DOHH2 (cell line): ENCODE results near the gene PAFAH2.

Experiments
- H3F3A ChIP-seq: fragments of 200-600 bp; sonication (generic), shearing (Covaris generic); 2 replicates; pipeline ENCODE4 v1.6.0; 2016; ENCODE audit warnings: antibody characterized with exemption, mild to moderate bottlenecking; ENCODE audit not compliant: control insufficient read depth, insufficient read depth
- H3K27ac ChIP-seq: fragments of 200-600 bp; sonication (generic); 2 replicates; pipeline ENCODE4 v1.5.1; 2014; ENCODE audit warnings: low read depth, mild to moderate bottlenecking, low read length, moderate library complexity
- H3K27me3 ChIP-seq: fragments of 200-600 bp; sonication (generic); 2 replicates; pipeline ENCODE4 v1.6.1; 2014; ENCODE audit warnings: mild to moderate bottlenecking, low read length, mixed read lengths; ENCODE audit not compliant: control insufficient read depth
- H3K36me3 ChIP-seq: fragments of 200-600 bp; sonication (generic); 2 replicates; pipeline ENCODE4 v1.6.1; 2014; ENCODE audit warnings: mild to moderate bottlenecking, low read length, moderate library complexity, mixed read lengths; ENCODE audit not compliant: control insufficient read depth
- H3K4me1 ChIP-seq: fragments of 200-600 bp; sonication (generic); 2 replicates; pipeline ENCODE4 v1.6.1; 2014; ENCODE audit warnings: mild to moderate bottlenecking, low read length, mixed read lengths; ENCODE audit not compliant: control insufficient read depth
- H3K4me2 ChIP-seq: fragments of 200-600 bp; sonication (generic); 2 replicates; pipeline ENCODE4 v1.6.0; 2014; ENCODE audit warnings: mild to moderate bottlenecking, low read length, moderate library complexity
- H3K4me3 ChIP-seq: fragments of 200-600 bp; sonication (generic); 2 replicates; pipeline ENCODE4 v1.5.1; 2014; ENCODE audit warnings: mild to moderate bottlenecking, low read length, mixed read lengths
- H3K79me2 ChIP-seq: fragments of 200-600 bp; sonication (generic); 2 replicates; pipeline ENCODE4 v1.6.1; 2014; ENCODE audit warnings: mild to moderate bottlenecking, low read length, mixed read lengths; ENCODE audit not compliant: control insufficient read depth
- H3K9me2 ChIP-seq: fragments of 200-600 bp; sonication (generic); replicated peaks from 2 replicates; pipeline ENCODE4 v1.6.1; 2014; ENCODE audit warnings: mild to moderate bottlenecking, low read length, mixed read lengths; ENCODE audit not compliant: control insufficient read depth
- H3K9me3 ChIP-seq: fragments of 200-600 bp; sonication (generic); 2 replicates; pipeline ENCODE4 v1.6.1; 2014; ENCODE audit warnings: antibody characterized with exemption, low read length, mixed read lengths; ENCODE audit not compliant: control insufficient read depth, insufficient read depth
- H4K20me1 ChIP-seq: fragments of 200-600 bp; sonication (generic); 2 replicates; pipeline ENCODE4 v1.6.0; 2014; ENCODE audit warnings: low read depth, mild to moderate bottlenecking, antibody characterized with exemption, low read length, moderate library complexity; ENCODE audit not compliant: control insufficient read depth, insufficient read depth
- EZH2phosphoT487 ChIP-seq: fragments of 200-600 bp; sonication (generic); IDR thresholded peaks from 2 replicates; pipeline ENCODE4 v1.6.1; 2017; ENCODE audit warnings: borderline replicate concordance, mild to moderate bottlenecking, antibody characterized with exemption, low read length, moderate library complexity, mixed read lengths
- TF ChIP-seq, protein P1 (sequence below): fragments of 200-600 bp; sonication (generic); IDR thresholded peaks from one replicate; pipeline ENCODE4 v1.5.1; 2014; ENCODE audit warnings: antibody characterized with exemption, mild to moderate bottlenecking, low read depth, low read length; ENCODE audit not compliant: poor library complexity, severe bottlenecking

PAFAH2 gene

DNA sequence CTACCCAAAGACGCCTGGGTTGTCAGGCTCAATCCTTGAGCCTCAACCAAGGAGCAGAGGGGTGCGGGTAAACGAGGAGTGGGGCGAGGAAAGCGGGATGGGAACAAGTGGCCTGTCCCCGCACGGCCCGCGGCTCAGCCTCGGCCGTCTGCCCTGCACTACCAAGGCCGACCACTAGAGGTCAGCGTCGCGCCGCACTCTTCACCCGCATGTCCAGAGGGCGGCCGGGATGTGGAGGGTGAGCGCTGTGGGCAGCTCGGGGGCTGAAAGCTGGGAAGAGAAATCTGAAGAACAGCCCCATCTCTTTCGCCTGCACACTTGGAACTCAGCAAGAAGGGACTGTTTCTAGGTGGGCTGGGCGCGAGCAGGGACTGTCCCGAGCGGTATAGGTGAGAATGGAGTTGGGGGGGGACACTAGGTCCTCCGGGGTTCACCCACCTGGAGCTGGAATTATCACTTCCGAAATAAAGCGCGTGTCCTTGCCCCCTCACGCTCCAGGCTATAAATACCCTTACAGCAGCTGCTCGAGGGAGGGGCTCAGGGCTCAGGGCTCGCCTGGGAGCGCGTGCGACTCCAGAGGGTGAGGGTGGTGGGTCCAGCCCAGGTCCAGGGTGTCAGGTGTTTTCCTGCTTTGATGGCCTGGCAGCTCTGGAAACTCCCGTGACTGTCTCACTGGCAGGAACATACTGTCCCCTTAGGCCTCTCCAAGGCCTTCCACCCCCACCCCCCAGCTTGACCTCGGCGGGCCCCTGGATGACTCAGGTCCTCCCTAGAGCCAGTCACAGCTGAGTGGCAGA is 38.3 kb upstream of the PAFAH2 start:
- TF ChIP-seq EZH2phosphoT487 = no peak
- TF ChIP-seq, protein P1, sequence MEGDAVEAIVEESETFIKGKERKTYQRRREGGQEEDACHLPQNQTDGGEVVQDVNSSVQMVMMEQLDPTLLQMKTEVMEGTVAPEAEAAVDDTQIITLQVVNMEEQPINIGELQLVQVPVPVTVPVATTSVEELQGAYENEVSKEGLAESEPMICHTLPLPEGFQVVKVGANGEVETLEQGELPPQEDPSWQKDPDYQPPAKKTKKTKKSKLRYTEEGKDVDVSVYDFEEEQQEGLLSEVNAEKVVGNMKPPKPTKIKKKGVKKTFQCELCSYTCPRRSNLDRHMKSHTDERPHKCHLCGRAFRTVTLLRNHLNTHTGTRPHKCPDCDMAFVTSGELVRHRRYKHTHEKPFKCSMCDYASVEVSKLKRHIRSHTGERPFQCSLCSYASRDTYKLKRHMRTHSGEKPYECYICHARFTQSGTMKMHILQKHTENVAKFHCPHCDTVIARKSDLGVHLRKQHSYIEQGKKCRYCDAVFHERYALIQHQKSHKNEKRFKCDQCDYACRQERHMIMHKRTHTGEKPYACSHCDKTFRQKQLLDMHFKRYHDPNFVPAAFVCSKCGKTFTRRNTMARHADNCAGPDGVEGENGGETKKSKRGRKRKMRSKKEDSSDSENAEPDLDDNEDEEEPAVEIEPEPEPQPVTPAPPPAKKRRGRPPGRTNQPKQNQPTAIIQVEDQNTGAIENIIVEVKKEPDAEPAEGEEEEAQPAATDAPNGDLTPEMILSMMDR = peak; percentile 99
- Histone ChIP-seq H4K20me1 (no peaks in the 10 kb centered on the region), H3F3A (no peaks in the 10 kb centered on the region)

DNA sequence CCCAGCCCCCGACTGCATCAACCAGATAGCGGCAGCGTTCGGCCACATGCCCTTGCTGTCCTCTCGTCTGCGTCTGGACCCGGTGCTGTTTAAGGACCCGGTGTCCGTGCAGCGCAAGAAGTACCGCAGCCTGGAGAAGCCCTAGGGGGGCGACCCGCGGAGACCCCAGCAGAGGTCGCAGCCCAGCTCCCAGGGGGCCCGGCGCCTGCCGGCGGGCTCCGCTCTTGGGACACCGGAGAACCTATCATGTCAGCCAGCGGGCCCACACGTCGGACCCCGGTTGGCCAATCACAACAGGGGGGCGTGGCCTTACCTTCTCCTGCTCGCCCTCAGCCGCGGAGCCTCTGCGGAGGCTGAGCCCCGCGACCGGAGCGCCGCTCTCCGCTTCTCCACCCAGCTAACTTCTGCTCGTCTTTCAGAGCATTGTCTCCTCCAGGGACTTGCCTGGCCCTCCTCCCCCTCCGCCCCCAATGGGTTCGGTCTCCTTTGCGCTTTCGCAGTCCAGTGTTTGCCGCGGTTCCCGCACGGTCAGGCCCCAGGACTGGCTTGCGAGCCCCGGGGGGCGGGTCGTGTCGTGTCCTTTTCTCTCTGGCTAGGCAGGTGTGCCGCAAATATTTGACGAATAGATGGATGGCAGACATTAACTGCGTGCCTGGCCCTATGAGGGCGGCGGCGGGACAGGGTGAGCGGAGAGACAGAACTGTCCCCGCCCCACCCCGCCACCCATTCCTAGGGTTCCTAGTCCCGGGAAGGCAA is 37.5 kb upstream of the PAFAH2 start:
- no peaks in the 10 kb centered on the region for H3K9me3 ChIP-seq
- no peaks in the 10 kb centered on the region for H3K36me3 ChIP-seq
- peak overlapping the region; percentile 75 for H3K4me3 ChIP-seq
- no peaks in the 10 kb centered on the region for H3K79me2 ChIP-seq
- H3K4me2 ChIP-seq = peak overlapping the region; percentile 77
- peaks cover 11% of the 10 kb centered on the region for H3K27me3 ChIP-seq
- H3K9me2 ChIP-seq = no peaks in the 10 kb centered on the region
- no peaks in the 10 kb centered on the region for H3F3A ChIP-seq
- H3K4me1 ChIP-seq = peaks cover 10% of the 10 kb centered on the region
- no peaks in the 10 kb centered on the region for H4K20me1 ChIP-seq
- H3K27ac ChIP-seq = no peak overlapping the region
- TF ChIP-seq, protein P1 = no peak
- no peak for TF ChIP-seq EZH2phosphoT487

More for the DNA sequence above, 38.3 kb upstream of the PAFAH2 start:
- Histone ChIP-seq H3K27ac (no peak overlapping the region), H3K4me1 (peaks cover 10% of the 10 kb centered on the region), H3K36me3 (no peaks in the 10 kb centered on the region), H3K4me2 (peak overlapping the region; percentile 77), H3K9me3 (no peaks in the 10 kb centered on the region), H3K79me2 (no peaks in the 10 kb centered on the region), H3K9me2 (no peaks in the 10 kb centered on the region), H3K27me3 (peaks cover 11% of the 10 kb centered on the region), H3K4me3 (peak overlapping the region; percentile 75)

DNA sequence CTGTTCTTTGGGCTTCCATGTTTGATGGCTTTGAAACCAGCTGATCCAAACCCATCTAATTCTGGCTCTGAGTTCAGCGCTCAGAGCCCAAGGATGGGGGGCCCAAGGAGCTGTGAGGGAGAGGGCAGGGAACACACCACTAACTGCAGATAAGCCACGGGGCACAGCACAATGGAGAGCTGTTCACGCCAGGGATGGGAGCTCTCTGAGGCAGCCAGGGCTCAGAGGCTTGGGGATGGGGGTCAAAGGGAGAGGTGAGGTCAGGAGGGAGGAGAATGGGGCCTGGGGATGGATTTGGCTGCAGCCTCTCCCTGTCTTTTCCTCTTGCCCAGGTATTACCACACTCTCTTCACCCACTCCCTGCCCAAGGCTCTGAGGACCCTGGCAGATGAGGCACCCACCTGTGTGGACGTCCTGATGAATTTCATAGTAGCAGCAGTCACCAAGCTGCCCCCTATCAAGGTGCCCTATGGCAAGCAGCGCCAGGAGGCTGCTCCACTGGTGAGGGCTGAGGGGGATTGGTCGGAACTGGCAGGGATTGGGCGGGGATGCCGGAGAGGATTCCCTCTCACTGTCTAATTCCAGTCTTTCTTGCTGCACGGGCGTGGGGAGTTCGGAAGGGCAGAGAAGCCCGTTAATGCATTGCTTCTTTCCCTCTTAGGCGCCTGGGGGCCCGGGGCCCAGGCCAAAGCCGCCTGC is 36.8 kb upstream of the PAFAH2 start:
- Histone ChIP-seq H3F3A (no peaks in the 10 kb centered on the region), H3K4me1 (peaks cover 10% of the 10 kb centered on the region), H3K79me2 (no peaks in the 10 kb centered on the region), H3K9me2 (no peaks in the 10 kb centered on the region), H3K4me3 (peak overlapping the region; percentile 75), H3K9me3 (no peaks in the 10 kb centered on the region), H4K20me1 (no peaks in the 10 kb centered on the region), H3K27me3 (peaks cover 10% of the 10 kb centered on the region), H3K36me3 (no peaks in the 10 kb centered on the region), H3K4me2 (peak overlapping the region; percentile 77), H3K27ac (no peak overlapping the region)
- no peak for TF ChIP-seq EZH2phosphoT487
- TF ChIP-seq, protein P1 = no peak
